DOHH2 (cell line): Measurements from ENCODE around the gene IDE.

Source experiments
- H3F3A ChIP-seq: fragments of 200-600 bp; sonication (generic), shearing (Covaris generic); 2 replicates; pipeline ENCODE4 v1.6.0; 2016; ENCODE audit warnings: antibody characterized with exemption, mild to moderate bottlenecking; ENCODE audit not compliant: control insufficient read depth, insufficient read depth
- H3K27ac ChIP-seq: fragments of 200-600 bp; sonication (generic); 2 replicates; pipeline ENCODE4 v1.5.1; 2014; ENCODE audit warnings: low read depth, mild to moderate bottlenecking, low read length, moderate library complexity
- H3K27me3 ChIP-seq: fragments of 200-600 bp; sonication (generic); 2 replicates; pipeline ENCODE4 v1.6.1; 2014; ENCODE audit warnings: mild to moderate bottlenecking, low read length, mixed read lengths; ENCODE audit not compliant: control insufficient read depth
- H3K36me3 ChIP-seq: fragments of 200-600 bp; sonication (generic); 2 replicates; pipeline ENCODE4 v1.6.1; 2014; ENCODE audit warnings: mild to moderate bottlenecking, low read length, moderate library complexity, mixed read lengths; ENCODE audit not compliant: control insufficient read depth
- H3K4me1 ChIP-seq: fragments of 200-600 bp; sonication (generic); 2 replicates; pipeline ENCODE4 v1.6.1; 2014; ENCODE audit warnings: mild to moderate bottlenecking, low read length, mixed read lengths; ENCODE audit not compliant: control insufficient read depth
- H3K4me2 ChIP-seq: fragments of 200-600 bp; sonication (generic); 2 replicates; pipeline ENCODE4 v1.6.0; 2014; ENCODE audit warnings: mild to moderate bottlenecking, low read length, moderate library complexity
- H3K4me3 ChIP-seq: fragments of 200-600 bp; sonication (generic); 2 replicates; pipeline ENCODE4 v1.5.1; 2014; ENCODE audit warnings: mild to moderate bottlenecking, low read length, mixed read lengths
- H3K79me2 ChIP-seq: fragments of 200-600 bp; sonication (generic); 2 replicates; pipeline ENCODE4 v1.6.1; 2014; ENCODE audit warnings: mild to moderate bottlenecking, low read length, mixed read lengths; ENCODE audit not compliant: control insufficient read depth
- H3K9me2 ChIP-seq: fragments of 200-600 bp; sonication (generic); replicated peaks from 2 replicates; pipeline ENCODE4 v1.6.1; 2014; ENCODE audit warnings: mild to moderate bottlenecking, low read length, mixed read lengths; ENCODE audit not compliant: control insufficient read depth
- H3K9me3 ChIP-seq: fragments of 200-600 bp; sonication (generic); 2 replicates; pipeline ENCODE4 v1.6.1; 2014; ENCODE audit warnings: antibody characterized with exemption, low read length, mixed read lengths; ENCODE audit not compliant: control insufficient read depth, insufficient read depth
- H4K20me1 ChIP-seq: fragments of 200-600 bp; sonication (generic); 2 replicates; pipeline ENCODE4 v1.6.0; 2014; ENCODE audit warnings: low read depth, mild to moderate bottlenecking, antibody characterized with exemption, low read length, moderate library complexity; ENCODE audit not compliant: control insufficient read depth, insufficient read depth
- CTCF ChIP-seq: fragments of 200-600 bp; sonication (generic); IDR thresholded peaks from one replicate; pipeline ENCODE4 v1.5.1; 2014; ENCODE audit warnings: antibody characterized with exemption, mild to moderate bottlenecking, low read depth, low read length; ENCODE audit not compliant: poor library complexity, severe bottlenecking
- EZH2phosphoT487 ChIP-seq: fragments of 200-600 bp; sonication (generic); IDR thresholded peaks from 2 replicates; pipeline ENCODE4 v1.6.1; 2017; ENCODE audit warnings: borderline replicate concordance, mild to moderate bottlenecking, antibody characterized with exemption, low read length, moderate library complexity, mixed read lengths

Gene IDE

DNA sequence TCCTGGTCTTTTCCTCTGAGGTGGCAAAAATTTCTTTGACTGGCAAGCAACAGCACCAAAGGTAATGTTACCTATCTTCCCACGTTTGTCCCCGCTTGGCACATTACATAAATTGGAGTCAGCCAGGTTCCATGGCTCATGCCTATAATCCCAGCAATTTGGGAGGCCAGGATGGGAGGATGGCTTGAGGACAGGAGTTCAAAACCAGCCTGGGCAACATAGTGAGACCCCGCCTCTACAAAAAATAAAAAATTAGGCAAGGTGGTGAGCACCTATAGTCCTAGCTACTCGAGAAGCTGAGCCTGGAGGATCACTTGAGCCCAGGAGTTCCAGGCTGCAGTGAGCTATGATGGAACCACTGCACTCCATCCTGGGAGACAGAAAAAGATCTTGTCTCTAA is 139.5 kb downstream of the IDE start:
- Histone ChIP-seq H3K4me3 (no peak overlapping the region), H3K79me2 (no peaks in the 10 kb centered on the region), H3K4me2 (no peak overlapping the region), H3K27ac (no peak overlapping the region), H3K9me3 (no peaks in the 10 kb centered on the region), H3F3A (no peaks in the 10 kb centered on the region), H4K20me1 (no peaks in the 10 kb centered on the region), H3K4me1 (no peaks in the 10 kb centered on the region), H3K9me2 (no peaks in the 10 kb centered on the region), H3K36me3 (no peaks in the 10 kb centered on the region), H3K27me3 (no peaks in the 10 kb centered on the region)
- no peak for TF ChIP-seq EZH2phosphoT487
- TF ChIP-seq CTCF = no peak

DNA sequence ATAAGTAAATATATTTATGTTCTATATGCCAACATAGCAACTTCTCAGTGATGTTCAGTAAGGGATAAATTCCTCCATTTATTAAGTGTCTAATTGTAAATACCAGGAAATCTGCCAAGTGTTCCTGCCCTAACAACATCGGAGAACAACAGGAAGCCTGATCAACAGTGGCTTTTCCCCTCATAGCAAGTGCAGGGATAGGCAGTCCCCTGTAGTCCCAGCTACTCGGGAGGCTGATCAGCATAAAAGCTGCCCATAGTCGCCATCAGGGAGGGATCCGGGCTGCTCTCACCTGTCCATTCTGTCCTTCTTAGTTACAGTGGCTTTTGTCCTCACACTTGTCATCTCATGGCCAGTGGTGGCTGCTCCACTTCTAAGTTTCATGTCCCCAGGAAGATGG is 141.3 kb downstream of the IDE start:
- no peaks in the 10 kb centered on the region for H3K9me3 ChIP-seq
- no peaks in the 10 kb centered on the region for H3F3A ChIP-seq
- no peaks in the 10 kb centered on the region for H3K27me3 ChIP-seq
- H3K9me2 ChIP-seq = no peaks in the 10 kb centered on the region
- no peak overlapping the region for H3K4me3 ChIP-seq
- no peak overlapping the region for H3K27ac ChIP-seq
- TF ChIP-seq CTCF (no peak), EZH2phosphoT487 (no peak)
- no peaks in the 10 kb centered on the region for H3K36me3 ChIP-seq
- no peaks in the 10 kb centered on the region for H3K4me1 ChIP-seq
- H3K4me2 ChIP-seq = no peak overlapping the region
- no peaks in the 10 kb centered on the region for H4K20me1 ChIP-seq
- no peaks in the 10 kb centered on the region for H3K79me2 ChIP-seq

DNA sequence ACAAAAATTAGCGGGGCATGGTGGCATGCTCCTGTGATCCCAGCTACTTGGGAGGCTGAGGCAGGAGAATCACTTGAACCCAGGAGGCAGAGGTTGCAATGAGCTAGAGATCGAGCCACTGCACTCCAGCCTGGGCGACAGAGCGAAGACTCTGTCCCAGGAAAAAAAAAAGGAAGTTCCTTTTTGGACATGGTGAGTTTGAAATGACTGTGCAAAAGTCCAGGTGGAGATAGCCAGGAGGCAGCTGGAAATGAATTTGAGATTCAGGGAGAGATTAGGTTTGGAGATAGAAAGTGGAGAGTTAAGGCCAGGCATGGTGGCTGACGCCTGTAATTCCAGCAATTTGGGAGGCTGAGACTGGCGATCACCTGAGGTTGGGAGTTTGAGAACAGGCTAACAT is 143.8 kb downstream of the IDE start:
- H3K27ac ChIP-seq = no peak overlapping the region
- no peaks in the 10 kb centered on the region for H3K9me2 ChIP-seq
- no peaks in the 10 kb centered on the region for H3F3A ChIP-seq
- no peaks in the 10 kb centered on the region for H3K36me3 ChIP-seq
- no peaks in the 10 kb centered on the region for H3K4me1 ChIP-seq
- no peaks in the 10 kb centered on the region for H4K20me1 ChIP-seq
- no peak overlapping the region for H3K4me2 ChIP-seq
- no peaks in the 10 kb centered on the region for H3K27me3 ChIP-seq
- no peak overlapping the region for H3K4me3 ChIP-seq
- H3K79me2 ChIP-seq = no peaks in the 10 kb centered on the region
- no peak for TF ChIP-seq CTCF
- TF ChIP-seq EZH2phosphoT487 = no peak
- H3K9me3 ChIP-seq = no peaks in the 10 kb centered on the region

DNA sequence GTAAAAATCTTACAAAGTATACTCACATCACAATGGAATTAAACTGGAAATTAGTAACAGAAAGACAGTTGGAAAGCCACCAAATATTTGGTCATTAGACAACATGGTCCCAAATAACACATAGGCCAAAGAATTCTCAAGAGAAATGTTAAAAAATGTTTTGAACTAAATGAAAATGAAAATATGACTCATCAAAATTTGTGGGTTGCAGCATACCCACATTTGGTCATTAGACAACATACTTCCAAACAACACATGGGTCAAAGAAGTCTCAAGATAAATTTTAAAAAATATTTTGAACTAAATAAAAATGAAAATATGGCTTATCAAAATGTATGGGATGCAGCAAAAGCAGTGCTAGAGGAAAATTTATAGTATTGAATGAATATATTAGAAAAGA is 152.3 kb downstream of the IDE start:
- H4K20me1 ChIP-seq = no peaks in the 10 kb centered on the region
- H3K9me2 ChIP-seq = no peaks in the 10 kb centered on the region
- no peaks in the 10 kb centered on the region for H3K79me2 ChIP-seq
- H3K4me1 ChIP-seq = no peaks in the 10 kb centered on the region
- no peaks in the 10 kb centered on the region for H3F3A ChIP-seq
- no peak overlapping the region for H3K27ac ChIP-seq
- H3K36me3 ChIP-seq = no peaks in the 10 kb centered on the region
- H3K9me3 ChIP-seq = no peaks in the 10 kb centered on the region; the same call in 1 of the 2 replicates
- H3K27me3 ChIP-seq = no peaks in the 10 kb centered on the region
- H3K4me3 ChIP-seq = no peak overlapping the region
- no peak overlapping the region for H3K4me2 ChIP-seq
- TF ChIP-seq EZH2phosphoT487 (no peak), CTCF (no peak)
